ENCODE measurements around the gene ZNF366.

The ZNF366 gene

DNA sequence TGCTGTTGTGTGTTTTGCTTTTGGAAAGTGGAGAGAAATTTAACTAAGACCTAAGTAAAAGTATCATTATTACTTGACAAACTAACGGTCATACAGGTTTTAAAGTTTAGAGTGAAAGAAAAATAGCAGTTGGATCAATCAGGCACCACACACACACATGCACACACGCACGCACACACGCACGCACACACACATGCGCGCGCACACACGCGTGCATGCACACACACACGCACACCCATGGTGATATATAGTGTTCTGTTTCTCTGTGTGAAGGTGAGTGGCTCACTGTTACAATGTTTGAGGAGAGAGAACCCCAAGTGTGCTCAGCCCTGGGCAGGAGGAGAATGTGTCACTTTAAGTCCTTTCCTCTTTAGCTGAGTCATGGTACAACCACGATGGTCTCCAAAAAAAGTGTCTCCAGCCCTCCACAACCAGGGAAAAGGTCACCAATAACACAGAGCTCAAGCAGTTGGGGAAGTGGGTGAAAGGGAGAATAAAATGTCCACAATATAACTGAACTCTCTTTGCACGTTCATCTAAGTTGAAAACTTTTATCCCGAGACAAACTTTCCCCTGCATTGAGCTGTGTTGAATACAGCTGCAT is 3.2 kb downstream of the ZNF366 start:
- POLR2A ChIA-PET: no interaction called here
- no peak for DNase-seq (ENCODE audit: low read depth, low spot score)
- TF ChIP-seq, protein P1, sequence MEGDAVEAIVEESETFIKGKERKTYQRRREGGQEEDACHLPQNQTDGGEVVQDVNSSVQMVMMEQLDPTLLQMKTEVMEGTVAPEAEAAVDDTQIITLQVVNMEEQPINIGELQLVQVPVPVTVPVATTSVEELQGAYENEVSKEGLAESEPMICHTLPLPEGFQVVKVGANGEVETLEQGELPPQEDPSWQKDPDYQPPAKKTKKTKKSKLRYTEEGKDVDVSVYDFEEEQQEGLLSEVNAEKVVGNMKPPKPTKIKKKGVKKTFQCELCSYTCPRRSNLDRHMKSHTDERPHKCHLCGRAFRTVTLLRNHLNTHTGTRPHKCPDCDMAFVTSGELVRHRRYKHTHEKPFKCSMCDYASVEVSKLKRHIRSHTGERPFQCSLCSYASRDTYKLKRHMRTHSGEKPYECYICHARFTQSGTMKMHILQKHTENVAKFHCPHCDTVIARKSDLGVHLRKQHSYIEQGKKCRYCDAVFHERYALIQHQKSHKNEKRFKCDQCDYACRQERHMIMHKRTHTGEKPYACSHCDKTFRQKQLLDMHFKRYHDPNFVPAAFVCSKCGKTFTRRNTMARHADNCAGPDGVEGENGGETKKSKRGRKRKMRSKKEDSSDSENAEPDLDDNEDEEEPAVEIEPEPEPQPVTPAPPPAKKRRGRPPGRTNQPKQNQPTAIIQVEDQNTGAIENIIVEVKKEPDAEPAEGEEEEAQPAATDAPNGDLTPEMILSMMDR (IDR thresholded peaks at IDR 0.05; ENCODE audit: insufficient read depth, low read length, missing control alignments): no peak
- CTCF ChIA-PET: interaction anchor here (1.1 to 2.1 kb wide), 4 partner anchors 9 to 138 kb away, joined by 3 to 7 read pairs (median 4); no protein-coding TSS in a partner anchor
- H3K4me3 ChIP-seq (ENCODE audit: low read depth, low read length): no peak overlapping the region

DNA sequence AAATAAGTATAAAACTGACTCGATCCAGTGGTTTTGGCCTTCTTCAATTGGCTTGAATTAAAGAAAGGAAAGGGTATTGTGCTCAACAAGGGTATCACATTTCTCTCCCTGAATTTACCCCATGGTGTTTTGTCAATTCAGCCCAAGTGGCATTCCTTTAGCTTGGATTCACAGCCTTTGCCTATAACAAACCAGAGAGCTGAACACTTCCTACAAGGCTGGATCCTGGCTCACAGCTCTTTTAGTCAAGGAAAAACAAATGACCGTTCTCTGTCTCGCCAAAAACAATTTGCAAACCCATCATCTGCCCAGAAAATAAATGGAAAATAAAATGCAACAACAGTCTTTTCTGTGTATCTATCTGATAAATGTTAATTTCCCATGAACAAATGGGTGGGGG is 5.7 kb downstream of the ZNF366 start:
- ChIA-PET CTCF (no interaction called here), POLR2A (no interaction called here)
- no peak overlapping the region for H3K4me3 ChIP-seq (ENCODE audit: low read depth, low read length)
- no peak for DNase-seq (ENCODE audit: low read depth, low spot score)
- TF ChIP-seq, protein P1 (IDR thresholded peaks at IDR 0.05; ENCODE audit: insufficient read depth, low read length, missing control alignments): no peak

DNA sequence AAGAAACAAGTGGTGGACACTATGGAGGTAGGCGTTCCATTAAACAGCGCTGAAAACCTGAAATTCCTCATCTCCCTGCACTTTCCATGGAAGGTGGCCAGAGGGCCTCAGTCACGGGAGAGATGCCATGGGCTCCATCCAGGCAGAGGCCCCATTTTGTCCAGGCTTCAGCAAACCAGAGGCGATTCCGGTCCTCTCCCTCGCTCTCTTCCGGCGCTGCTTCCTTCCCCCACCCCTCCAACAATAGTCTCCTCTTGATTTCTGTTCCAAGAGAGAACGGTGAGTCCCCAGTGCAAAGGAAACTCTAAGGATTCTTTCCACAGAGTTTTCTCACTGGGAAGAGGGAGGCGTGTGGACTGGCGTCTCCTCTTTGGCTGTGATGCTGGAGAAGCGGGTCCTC is 7.5 kb downstream of the ZNF366 start:
- ChIA-PET POLR2A (no interaction called here), CTCF (no interaction called here)
- H3K4me3 ChIP-seq (ENCODE audit: low read depth, low read length): no peak overlapping the region
- DNase-seq (ENCODE audit: low read depth, low spot score): no peak
- TF ChIP-seq, protein P1 (IDR thresholded peaks at IDR 0.05; ENCODE audit: insufficient read depth, low read length, missing control alignments): no peak

DNA sequence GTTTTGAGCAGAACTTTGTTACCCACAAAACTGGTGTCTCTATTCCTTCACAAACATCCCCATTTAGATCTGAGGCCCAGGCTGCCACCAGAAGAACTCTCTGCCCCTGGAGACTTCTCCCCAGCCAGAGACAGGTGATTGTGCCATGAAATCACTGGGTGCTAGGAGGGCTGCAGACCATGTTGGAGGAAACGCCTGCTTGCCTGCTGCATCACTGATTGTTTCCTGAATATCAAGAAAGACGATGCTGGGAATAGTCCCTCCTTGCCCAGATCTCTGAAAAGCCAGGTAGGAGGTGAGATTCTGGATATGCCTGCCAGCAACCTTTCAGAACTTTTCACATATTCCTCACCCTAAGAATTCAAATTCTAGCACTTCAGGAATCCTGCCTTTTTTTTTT is 8.1 kb downstream of the ZNF366 start:
- CTCF ChIA-PET: no interaction called here
- POLR2A ChIA-PET: no interaction called here
- TF ChIP-seq, protein P1 (IDR thresholded peaks at IDR 0.05; ENCODE audit: insufficient read depth, low read length, missing control alignments): no peak

DNA sequence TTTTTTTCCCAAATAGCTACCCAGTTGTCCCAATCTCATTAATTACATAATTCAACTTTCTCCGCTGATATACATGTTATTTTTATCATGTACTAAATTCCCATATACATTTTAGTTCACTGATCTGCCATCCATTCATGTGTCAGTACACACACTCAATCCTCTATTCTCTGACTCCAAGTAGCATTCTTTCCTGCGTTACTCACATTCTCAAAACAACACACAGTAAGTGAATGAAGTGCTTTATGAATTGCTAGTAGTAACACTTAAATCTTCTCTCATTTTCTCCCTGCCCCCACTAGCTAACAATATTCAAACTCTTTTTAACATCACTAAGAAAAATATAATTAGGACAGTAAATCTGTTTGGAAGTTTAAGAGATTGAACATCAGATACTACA is 8.9 kb downstream of the ZNF366 start:
- H3K4me3 ChIP-seq (ENCODE audit: low read depth, low read length): no peak overlapping the region
- no peak for DNase-seq (ENCODE audit: low read depth, low spot score)
- CTCF ChIA-PET: interaction anchor here (1.2 to 1.8 kb wide), 3 partner anchors 11 to 132 kb away, joined by 3 to 5 read pairs (median 3); no protein-coding TSS in a partner anchor
- POLR2A ChIA-PET: no interaction called here
- TF ChIP-seq, protein P1 (IDR thresholded peaks at IDR 0.05; ENCODE audit: insufficient read depth, low read length, missing control alignments): no peak

More for the DNA sequence above, 8.1 kb downstream of the ZNF366 start:
- no peak for DNase-seq (ENCODE audit: low read depth, low spot score)
- H3K4me3 ChIP-seq (ENCODE audit: low read depth, low read length): no peak overlapping the region

DNA sequence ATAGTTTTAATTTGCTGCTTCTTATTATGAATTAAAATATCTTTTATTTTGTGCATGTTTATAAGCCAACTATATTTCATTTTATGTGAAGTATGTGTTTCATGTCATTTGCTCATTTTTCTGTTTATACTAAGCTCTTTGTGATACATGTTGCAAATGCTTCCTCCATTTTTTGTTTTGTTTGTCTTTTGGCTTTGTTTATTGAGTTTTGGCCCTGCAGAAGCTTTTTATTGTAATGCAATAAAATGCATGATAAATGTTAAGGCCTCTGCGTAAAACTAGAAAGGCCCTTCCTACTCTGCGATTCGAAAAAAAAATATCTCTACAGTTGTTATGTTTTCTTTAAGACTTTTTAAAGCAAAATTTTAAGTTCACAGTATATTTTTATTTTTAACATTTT is 9.4 kb downstream of the ZNF366 start:
- H3K4me3 ChIP-seq (ENCODE audit: low read depth, low read length): no peak overlapping the region
- DNase-seq (ENCODE audit: low read depth, low spot score): no peak
- POLR2A ChIA-PET: no interaction called here
- TF ChIP-seq, protein P1 (IDR thresholded peaks at IDR 0.05; ENCODE audit: insufficient read depth, low read length, missing control alignments): no peak
- CTCF ChIA-PET: interaction anchor here (1.2 to 1.8 kb wide), 3 partner anchors 11 to 132 kb away, joined by 3 to 5 read pairs (median 3); no protein-coding TSS in a partner anchor

Measured in AG04449 (cell line).